ENCODE measurements around the gene GPR33. TPM values are rescaled to one million over a fixed set of nuclear protein-coding genes. Genes with fewer than 3 reads are reported as not detected.

GPR33 gene
- total and polyA plus RNA-seq, 2 of the 8 experiments (the other 6 are each of a cell fraction or from before 2014, with no cell fraction given) = not detected

DNA sequence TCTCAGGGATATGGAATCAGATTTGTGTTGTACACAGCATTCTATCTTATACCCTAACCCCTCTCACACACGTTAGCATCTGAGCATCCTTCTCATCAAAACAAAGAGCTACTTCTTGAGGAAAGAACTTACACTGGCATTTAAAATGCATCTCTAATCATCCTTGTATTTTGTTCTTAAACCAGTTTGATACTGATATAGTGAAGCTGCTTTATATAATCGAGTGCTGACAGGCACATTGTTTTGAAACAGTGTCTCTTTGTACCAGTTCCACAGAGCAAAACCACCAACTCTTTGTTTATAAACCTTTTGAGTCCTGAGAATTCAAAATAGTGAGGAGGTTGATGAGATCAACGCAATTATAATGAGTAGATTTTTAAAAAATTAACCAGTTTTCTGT, 8.8 kb downstream of the GPR33 start:
- H4K5ac ChIP-seq (ENCODE audit: insufficient read length, low read depth, low read length) = no peak overlapping the region
- H3K9ac ChIP-seq (replicated peaks in 1 of 4; ENCODE audit: extremely low read depth in 1 of 4, low read depth in 3 of 4, low read length in 3 of 4) = no peak overlapping the region
- CTCF ChIA-PET (ENCODE audit: partially characterized antibody) = no interaction called here
- H4K91ac ChIP-seq (replicated peaks; ENCODE audit: insufficient read length, low read length) = no peak overlapping the region
- no peak overlapping the region for H3K18ac ChIP-seq (ENCODE audit: extremely low read depth, low read length)
- H2AFZ ChIP-seq (ENCODE audit: low read length) = no peak overlapping the region
- no peaks in the 10 kb centered on the region for H3K23me2 ChIP-seq (ENCODE audit: low read depth, low read length)
- no peak overlapping the region for H2BK12ac ChIP-seq (ENCODE audit: low read depth, low read length)
- no peak overlapping the region for H2BK5ac ChIP-seq (ENCODE audit: low read depth, low read length)
- POLR2A ChIA-PET (ENCODE audit: partially characterized antibody) = no interaction called here
- no peaks in the 10 kb centered on the region for H3K9me3 ChIP-seq (ENCODE audit: insufficient read depth in 2 of 2, low read depth in 1 of 2, low read length in 1 of 2)
- FAIRE-seq (no peak), DNase-seq (ENCODE audit: low read depth in 1 of 2, low spot score in 2 of 2) (no peak)
- H3K14ac ChIP-seq (ENCODE audit: insufficient read length) = no peak overlapping the region
- no peak overlapping the region for H2BK20ac ChIP-seq (ENCODE audit: low read length)
- H4K8ac ChIP-seq (ENCODE audit: extremely low read depth, insufficient read depth, low read length) = no peak overlapping the region
- H3K79me2 ChIP-seq (ENCODE audit: control insufficient read depth in 1 of 2, insufficient read depth in 2 of 2, low read length in 2 of 2) = no peaks in the 10 kb centered on the region
- no peak overlapping the region for H3K4me2 ChIP-seq (ENCODE audit: insufficient read depth in 1 of 2, low read depth in 2 of 2, low read length in 2 of 2)
- no peak overlapping the region for H3K56ac ChIP-seq (replicated peaks; ENCODE audit: insufficient read length, low read depth, low read length)
- H2AK5ac ChIP-seq (ENCODE audit: low read depth, low read length) = no peak overlapping the region
- H3K36me3 ChIP-seq (ENCODE audit: control insufficient read depth in 2 of 4, insufficient read depth in 4 of 4, low read length in 3 of 4) = no peaks in the 10 kb centered on the region
- H3K4me1 ChIP-seq (replicated peaks in 1 of 4; ENCODE audit: control insufficient read depth in 3 of 4, insufficient read depth in 4 of 4, low read length in 3 of 4) = no peaks in the 10 kb centered on the region
- no peaks in the 10 kb centered on the region for H4K20me1 ChIP-seq (replicated peaks in 1 of 2; ENCODE audit: control insufficient read depth in 1 of 2, insufficient read depth in 2 of 2, low read length in 2 of 2)
- H3K79me1 ChIP-seq (ENCODE audit: low read depth, low read length) = no peaks in the 10 kb centered on the region
- H3K27ac ChIP-seq (ENCODE audit: low read depth, low read length) = no peak overlapping the region
- no peak overlapping the region for H3K4me3 ChIP-seq (ENCODE audit: extremely low read depth in 1 of 4, insufficient read depth in 2 of 4, low read depth in 3 of 4, low read length in 4 of 4)
- no peak overlapping the region for H3K23ac ChIP-seq (ENCODE audit: insufficient read length)
- H2BK15ac ChIP-seq (ENCODE audit: low read length) = no peak overlapping the region
- H2BK120ac ChIP-seq (replicated peaks; ENCODE audit: low read depth, low read length) = no peak overlapping the region
- no peaks in the 10 kb centered on the region for H3K27me3 ChIP-seq (replicated peaks in 1 of 4; ENCODE audit: control insufficient read depth in 3 of 4, extremely low read depth in 1 of 4, insufficient read depth in 3 of 4, low read length in 3 of 4)
- no peak overlapping the region for H3K4ac ChIP-seq (replicated peaks; ENCODE audit: insufficient read length, low read depth, low read length)
- WGBS, 2 experiments (ENCODE audit: extremely low coverage in 1 of 2, insufficient coverage in 1 of 2, insufficient read length in 1 of 2, insufficient replicate concordance in 2 of 2, low coverage in 1 of 2, low lambda C conversion rate in 2 of 2, missing lambda C conversion rate in 1 of 2) = 81% methylated on average over 3 of the region's 3 CpGs; no CpG with 5 or more reads in 1 of the 2 experiments
- TF ChIP-seq RXRA (IDR thresholded peaks at IDR 0.05; ENCODE audit: insufficient read depth, low read depth, low read length) (no peak), CREB1 (IDR thresholded peaks at IDR 0.05) (no peak), CEBPB (IDR thresholded peaks at IDR 0.05; ENCODE audit: low read depth, low read length) (no peak), RFX5 (IDR thresholded peaks at IDR 0.05; ENCODE audit: borderline replicate concordance, low read depth, low read length) (no peak), KDM1A (IDR thresholded peaks at IDR 0.05; ENCODE audit: borderline replicate concordance, low read length) (no peak), ZNF274 (IDR thresholded peaks at IDR 0.05; ENCODE audit: borderline replicate concordance, extremely low read depth, low read length) (no peak), PHF8 (conservative IDR thresholded peaks at IDR 0.05; ENCODE audit: low read depth, low read length) (no peak), SP2 (IDR thresholded peaks at IDR 0.05; ENCODE audit: low read length) (no peak), TAF7 (optimal IDR thresholded peaks at IDR 0.05; ENCODE audit: borderline replicate concordance, low read depth, low read length) (no peak), SRF (IDR thresholded peaks at IDR 0.05; ENCODE audit: low read depth, low read length) (no peak), NANOG (IDR thresholded peaks at IDR 0.05; ENCODE audit: insufficient read depth, low read depth, low read length, poor library complexity, severe bottlenecking) (no peak), TCF12 (IDR thresholded peaks at IDR 0.05; ENCODE audit: low read depth, low read length) (no peak)
- TF ChIP-seq, protein P1, sequence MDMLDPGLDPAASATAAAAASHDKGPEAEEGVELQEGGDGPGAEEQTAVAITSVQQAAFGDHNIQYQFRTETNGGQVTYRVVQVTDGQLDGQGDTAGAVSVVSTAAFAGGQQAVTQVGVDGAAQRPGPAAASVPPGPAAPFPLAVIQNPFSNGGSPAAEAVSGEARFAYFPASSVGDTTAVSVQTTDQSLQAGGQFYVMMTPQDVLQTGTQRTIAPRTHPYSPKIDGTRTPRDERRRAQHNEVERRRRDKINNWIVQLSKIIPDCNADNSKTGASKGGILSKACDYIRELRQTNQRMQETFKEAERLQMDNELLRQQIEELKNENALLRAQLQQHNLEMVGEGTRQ (IDR thresholded peaks at IDR 0.05; ENCODE audit: low read length) = no peak

All from H1 (cell line).